Astrocyte (in vitro differentiated cells and primary cell): ENCODE results near the gene LYPD3. TPM values are rescaled to one million over a fixed set of nuclear protein-coding genes. Genes with fewer than 3 reads are reported as not detected.

Experiments
- DNase-seq: peaks from one replicate; pipeline ENCODE4 v3.0.0-alpha.2; 2010; ENCODE audit warnings: low read depth
- FAIRE-seq: peaks from 2 replicates; lab custom pipeline; 2011; peaks lifted over from hg19 to GRCh38; lab: Jason Lieb, UNC
- H2AFZ ChIP-seq: 2 replicates; pipeline ENCODE4 v1.6.0; 2012; ENCODE audit warnings: low read depth, low read length, inconsistent platforms
- H3K27ac ChIP-seq: 2 replicates; pipeline ENCODE4 v1.5.1; 2011; ENCODE audit warnings: low read depth, low read length, inconsistent platforms
- H3K27me3 ChIP-seq: 2 replicates; pipeline ENCODE4 v1.6.0; 2011; ENCODE audit warnings: low read length, inconsistent platforms; ENCODE audit not compliant: insufficient read depth
- H3K36me3 ChIP-seq: 2 replicates; pipeline ENCODE4 v1.5.1; 2011; ENCODE audit warnings: low read length, inconsistent platforms; ENCODE audit not compliant: insufficient read depth
- H3K4me1 ChIP-seq: 2 replicates; pipeline ENCODE4 v1.5.1; 2011; ENCODE audit warnings: low read length, inconsistent platforms; ENCODE audit not compliant: insufficient read depth
- H3K4me2 ChIP-seq: 2 replicates; pipeline ENCODE4 v1.6.0; 2012; ENCODE audit warnings: low read length, inconsistent platforms
- H3K4me3 ChIP-seq: 2 replicates; pipeline ENCODE4 v1.5.1; 2011; ENCODE audit warnings: low read depth, mild to moderate bottlenecking, low read length, inconsistent platforms; ENCODE audit not compliant: insufficient read depth
- H3K79me2 ChIP-seq: 2 replicates; pipeline ENCODE4 v1.6.0; 2012; ENCODE audit warnings: mild to moderate bottlenecking, low read length, inconsistent platforms; ENCODE audit not compliant: insufficient read depth
- H3K9ac ChIP-seq: 2 replicates; pipeline ENCODE4 v1.6.0; 2012; ENCODE audit warnings: mild to moderate bottlenecking, low read length, inconsistent platforms
- H3K9me3 ChIP-seq: 2 replicates; pipeline ENCODE4 v1.5.1; 2012; ENCODE audit warnings: low read depth, mild to moderate bottlenecking, low read length, inconsistent platforms; ENCODE audit not compliant: insufficient read depth
- H4K20me1 ChIP-seq: 2 replicates; pipeline ENCODE4 v1.6.0; 2012; ENCODE audit warnings: low read length, inconsistent platforms; ENCODE audit not compliant: insufficient read depth
- H3K27ac Mint-ChIP-seq: one replicate; pipeline ENCODE4 v1.8.0; 2021; ENCODE audit warnings: mild to moderate bottlenecking, mixed read lengths; ENCODE audit not compliant: unreplicated experiment
- H3K27me3 Mint-ChIP-seq: one replicate; pipeline ENCODE4 v1.8.0; 2021; ENCODE audit warnings: low read depth, mixed read lengths; ENCODE audit not compliant: unreplicated experiment
- H3K36me3 Mint-ChIP-seq: one replicate; pipeline ENCODE4 v1.8.0; 2021; ENCODE audit warnings: low read depth, mixed read lengths; ENCODE audit not compliant: unreplicated experiment
- H3K4me1 Mint-ChIP-seq: one replicate; pipeline ENCODE4 v1.8.0; 2021; ENCODE audit warnings: low read depth, mixed read lengths; ENCODE audit not compliant: unreplicated experiment
- H3K4me3 Mint-ChIP-seq: one replicate; pipeline ENCODE4 v1.8.0; 2021; ENCODE audit warnings: mild to moderate bottlenecking, moderate library complexity, mixed read lengths; ENCODE audit not compliant: unreplicated experiment
- H3K9me3 Mint-ChIP-seq: one replicate; pipeline ENCODE4 v1.8.0; 2021; ENCODE audit warnings: mild to moderate bottlenecking, mixed read lengths; ENCODE audit not compliant: unreplicated experiment
- CTCF ChIP-seq: IDR thresholded peaks from 2 replicates; pipeline ENCODE4 v1.5.1; 2011; ENCODE audit warnings: low read depth, mild to moderate bottlenecking, inconsistent platforms, low read length, moderate library complexity; ENCODE audit not compliant: insufficient read depth
- EZH2 ChIP-seq: IDR thresholded peaks from 2 replicates; pipeline ENCODE4 v1.6.1; 2012; ENCODE audit warnings: mild to moderate bottlenecking, low read length, inconsistent platforms; ENCODE audit not compliant: insufficient read depth
- total RNA-seq: library from RNA; stranded (reverse); gene quantifications from 2 replicates; pipeline ENCODE4 v1.2.1, GENCODE V29; 2021

The LYPD3 gene
- total RNA-seq, 1 donor from 2014 or later: 0.54 TPM

GRCh38 chr19:43498233-43498842 lies 32.9 kb upstream of the LYPD3 start:
- Mint-ChIP-seq H3K27ac (no peak overlapping the region), H3K4me3 (no peak overlapping the region), H3K4me1 (peaks cover 5% of the 10 kb centered on the region), H3K36me3 (peaks cover 18% of the 10 kb centered on the region), H3K9me3 (no peaks in the 10 kb centered on the region), H3K27me3 (peaks cover 11% of the 10 kb centered on the region)
- peaks cover 3% of the 10 kb centered on the region for H4K20me1 ChIP-seq
- H3K27ac ChIP-seq: no peak overlapping the region
- H3K4me3 ChIP-seq: no peak overlapping the region
- no peak overlapping the region for H2AFZ ChIP-seq
- H3K27me3 ChIP-seq: no peaks in the 10 kb centered on the region
- H3K36me3 ChIP-seq: no peaks in the 10 kb centered on the region
- H3K79me2 ChIP-seq: no peaks in the 10 kb centered on the region
- H3K4me2 ChIP-seq: no peak overlapping the region
- H3K9me3 ChIP-seq: no peaks in the 10 kb centered on the region
- TF ChIP-seq CTCF: no peak
- no peak for TF ChIP-seq EZH2
- FAIRE-seq (no peak), DNase-seq (no peak)
- H3K4me1 ChIP-seq: peaks cover under 1% of the 10 kb centered on the region
- H3K9ac ChIP-seq: no peak overlapping the region

GRCh38 chr19:43496960-43497359 lies 31.6 kb upstream of the LYPD3 start:
- peaks cover 3% of the 10 kb centered on the region for H3K27me3 Mint-ChIP-seq

More at GRCh38 chr19:43496960-43497359, 31.6 kb upstream of the LYPD3 start:
- no peak overlapping the region for H3K4me3 Mint-ChIP-seq
- Histone ChIP-seq H3K9me3 (no peaks in the 10 kb centered on the region), H2AFZ (no peak overlapping the region), H3K36me3 (no peaks in the 10 kb centered on the region), H3K79me2 (no peaks in the 10 kb centered on the region), H3K4me3 (no peak overlapping the region), H3K27ac (no peak overlapping the region), H4K20me1 (no peaks in the 10 kb centered on the region), H3K27me3 (no peaks in the 10 kb centered on the region), H3K4me2 (no peak overlapping the region), H3K9ac (no peak overlapping the region), H3K4me1 (no peaks in the 10 kb centered on the region)
- no peak for DNase-seq
- H3K9me3 Mint-ChIP-seq: no peaks in the 10 kb centered on the region
- FAIRE-seq: no peak
- no peak for TF ChIP-seq CTCF
- TF ChIP-seq EZH2: no peak
- no peaks in the 10 kb centered on the region for H3K4me1 Mint-ChIP-seq
- peaks cover 14% of the 10 kb centered on the region for H3K36me3 Mint-ChIP-seq
- no peak overlapping the region for H3K27ac Mint-ChIP-seq
